H1 (cell line): ENCODE results near the gene ODAD3. TPM values are rescaled to one million over a fixed set of nuclear protein-coding genes. Genes with fewer than 3 reads are reported as not detected.

Experiments
- CBX8 ChIP-seq: fragments of 300-800, 300-1000 bp; sonication (generic); IDR thresholded peaks from 2 replicates; pipeline ENCODE4 v1.7.1; 2016; ENCODE audit warnings: low read depth, low read length, borderline replicate concordance
- CEBPB ChIP-seq: IDR thresholded peaks from 2 replicates; pipeline ENCODE4 v1.6.1; 2012; ENCODE audit warnings: low read depth, low read length
- EP300 ChIP-seq, 2 experiments: IDR thresholded peaks; 1 replicate in 1 of 2; 2 replicates in 1 of 2; pipeline ENCODE4 v1.6.1; 2011 to 2012; ENCODE audit warnings: low read depth in 2 of 2, low read length in 2 of 2, mild to moderate bottlenecking in 2 of 2, borderline replicate concordance in 1 of 2, inconsistent platforms in 1 of 2, moderate library complexity in 1 of 2
- HDAC2 ChIP-seq, 2 experiments: fragments of 300-600 bp in 1 of 2; sonication (generic) in 1 of 2; IDR thresholded peaks; 2 replicates each; pipeline ENCODE4 v1.6.1; 2011 to 2012; ENCODE audit warnings: low read depth in 2 of 2, low read length in 2 of 2, mild to moderate bottlenecking in 2 of 2, moderate library complexity in 2 of 2, borderline replicate concordance in 1 of 2, inconsistent platforms in 1 of 2
- KDM4A ChIP-seq: IDR thresholded peaks from one replicate; pipeline ENCODE4 v1.7.1; 2012; ENCODE audit warnings: low read depth, mild to moderate bottlenecking, moderate library complexity, low read length, inconsistent platforms; ENCODE audit not compliant: severe bottlenecking
- KDM5A ChIP-seq: fragments of 200-600 bp; IDR thresholded peaks from 2 replicates; pipeline ENCODE4 v1.7.1; 2012; ENCODE audit warnings: mild to moderate bottlenecking, low read length, inconsistent platforms, mixed read lengths
- TBP ChIP-seq: IDR thresholded peaks from 2 replicates; pipeline ENCODE4 v1.6.1; 2011; ENCODE audit warnings: low read depth, low read length, improper control_type of control experiment
- polyA plus RNA-seq, 7 experiments: library from polyadenylated mRNA; depleted of rRNA in 3 of 7; stranded (reverse) in 5 of 7; unstranded in 2 of 7; fragments of >200 nt in 5 of 7; fragments of 200-250 nt in 2 of 7; gene quantifications; 1 replicate in 5 of 7; 2 replicates in 1 of 7; 4 replicates in 1 of 7; pipeline versions ENCODE4 v1.2.1 to v1.2.3, GENCODE V29; 2011 to 2013; ENCODE audit warnings: missing spikeins in 2 of 7, mixed read lengths in 2 of 7
- total RNA-seq: library from RNA; stranded (reverse); fragmentation: NEBNext Ultra II Directional; extraction: Animal tissue kit (Norgen Biotek cat#: 25700); gene quantifications from 2 replicates; pipeline ENCODE4 v1.2.1, GENCODE V29; 2021
- TF ChIP-seq, protein P1 (sequence below): fragments of 300-600 bp; sonication (generic); IDR thresholded peaks from 2 replicates; pipeline ENCODE4 v1.7.1; 2012; ENCODE audit warnings: low read length, moderate library complexity, mild to moderate bottlenecking, inconsistent platforms; ENCODE audit not compliant: insufficient replicate concordance

Gene ODAD3
- total and polyA plus RNA-seq, 2 of the 8 experiments (the other 6 are each of a cell fraction or from before 2014, with no cell fraction given), result 2.1 to 2.2 TPM

DNA sequence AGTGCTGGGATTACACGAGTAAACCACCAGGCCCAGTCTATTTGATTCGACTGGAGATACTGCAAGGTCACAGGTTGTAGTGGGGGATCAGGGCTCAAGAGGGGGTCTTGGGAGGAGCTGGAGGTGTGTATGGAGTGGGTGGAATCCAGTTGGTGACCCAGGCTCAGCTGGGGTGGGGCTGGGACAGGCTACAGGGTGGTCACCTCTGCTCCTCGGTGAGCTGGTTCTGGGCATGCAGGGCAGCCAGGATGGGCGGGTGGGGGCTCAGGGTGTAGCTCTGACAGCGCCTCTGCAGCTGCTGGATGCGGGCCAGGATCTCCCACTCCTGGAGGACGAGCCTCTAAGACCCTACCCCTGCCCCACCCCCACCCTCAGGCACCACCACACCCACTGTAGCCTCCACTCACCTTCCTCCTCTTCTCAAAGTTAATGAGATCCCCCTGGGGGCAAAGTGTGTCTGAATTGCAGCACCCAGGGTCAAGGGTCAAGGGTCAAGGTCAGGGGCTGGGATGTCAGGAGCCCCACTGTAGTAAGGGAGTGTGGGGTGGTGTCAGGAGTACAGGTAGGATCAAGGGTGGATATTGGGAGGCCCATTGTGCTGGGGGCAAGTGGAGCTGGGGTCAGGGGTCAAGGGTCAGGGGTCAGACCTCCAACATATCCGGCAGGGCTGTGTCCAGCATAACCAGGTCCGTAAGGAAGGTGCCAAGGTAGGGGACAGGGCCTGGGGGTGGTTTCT lies 32.9 kb downstream of the ODAD3 start (continued):
- TF ChIP-seq, protein P1, sequence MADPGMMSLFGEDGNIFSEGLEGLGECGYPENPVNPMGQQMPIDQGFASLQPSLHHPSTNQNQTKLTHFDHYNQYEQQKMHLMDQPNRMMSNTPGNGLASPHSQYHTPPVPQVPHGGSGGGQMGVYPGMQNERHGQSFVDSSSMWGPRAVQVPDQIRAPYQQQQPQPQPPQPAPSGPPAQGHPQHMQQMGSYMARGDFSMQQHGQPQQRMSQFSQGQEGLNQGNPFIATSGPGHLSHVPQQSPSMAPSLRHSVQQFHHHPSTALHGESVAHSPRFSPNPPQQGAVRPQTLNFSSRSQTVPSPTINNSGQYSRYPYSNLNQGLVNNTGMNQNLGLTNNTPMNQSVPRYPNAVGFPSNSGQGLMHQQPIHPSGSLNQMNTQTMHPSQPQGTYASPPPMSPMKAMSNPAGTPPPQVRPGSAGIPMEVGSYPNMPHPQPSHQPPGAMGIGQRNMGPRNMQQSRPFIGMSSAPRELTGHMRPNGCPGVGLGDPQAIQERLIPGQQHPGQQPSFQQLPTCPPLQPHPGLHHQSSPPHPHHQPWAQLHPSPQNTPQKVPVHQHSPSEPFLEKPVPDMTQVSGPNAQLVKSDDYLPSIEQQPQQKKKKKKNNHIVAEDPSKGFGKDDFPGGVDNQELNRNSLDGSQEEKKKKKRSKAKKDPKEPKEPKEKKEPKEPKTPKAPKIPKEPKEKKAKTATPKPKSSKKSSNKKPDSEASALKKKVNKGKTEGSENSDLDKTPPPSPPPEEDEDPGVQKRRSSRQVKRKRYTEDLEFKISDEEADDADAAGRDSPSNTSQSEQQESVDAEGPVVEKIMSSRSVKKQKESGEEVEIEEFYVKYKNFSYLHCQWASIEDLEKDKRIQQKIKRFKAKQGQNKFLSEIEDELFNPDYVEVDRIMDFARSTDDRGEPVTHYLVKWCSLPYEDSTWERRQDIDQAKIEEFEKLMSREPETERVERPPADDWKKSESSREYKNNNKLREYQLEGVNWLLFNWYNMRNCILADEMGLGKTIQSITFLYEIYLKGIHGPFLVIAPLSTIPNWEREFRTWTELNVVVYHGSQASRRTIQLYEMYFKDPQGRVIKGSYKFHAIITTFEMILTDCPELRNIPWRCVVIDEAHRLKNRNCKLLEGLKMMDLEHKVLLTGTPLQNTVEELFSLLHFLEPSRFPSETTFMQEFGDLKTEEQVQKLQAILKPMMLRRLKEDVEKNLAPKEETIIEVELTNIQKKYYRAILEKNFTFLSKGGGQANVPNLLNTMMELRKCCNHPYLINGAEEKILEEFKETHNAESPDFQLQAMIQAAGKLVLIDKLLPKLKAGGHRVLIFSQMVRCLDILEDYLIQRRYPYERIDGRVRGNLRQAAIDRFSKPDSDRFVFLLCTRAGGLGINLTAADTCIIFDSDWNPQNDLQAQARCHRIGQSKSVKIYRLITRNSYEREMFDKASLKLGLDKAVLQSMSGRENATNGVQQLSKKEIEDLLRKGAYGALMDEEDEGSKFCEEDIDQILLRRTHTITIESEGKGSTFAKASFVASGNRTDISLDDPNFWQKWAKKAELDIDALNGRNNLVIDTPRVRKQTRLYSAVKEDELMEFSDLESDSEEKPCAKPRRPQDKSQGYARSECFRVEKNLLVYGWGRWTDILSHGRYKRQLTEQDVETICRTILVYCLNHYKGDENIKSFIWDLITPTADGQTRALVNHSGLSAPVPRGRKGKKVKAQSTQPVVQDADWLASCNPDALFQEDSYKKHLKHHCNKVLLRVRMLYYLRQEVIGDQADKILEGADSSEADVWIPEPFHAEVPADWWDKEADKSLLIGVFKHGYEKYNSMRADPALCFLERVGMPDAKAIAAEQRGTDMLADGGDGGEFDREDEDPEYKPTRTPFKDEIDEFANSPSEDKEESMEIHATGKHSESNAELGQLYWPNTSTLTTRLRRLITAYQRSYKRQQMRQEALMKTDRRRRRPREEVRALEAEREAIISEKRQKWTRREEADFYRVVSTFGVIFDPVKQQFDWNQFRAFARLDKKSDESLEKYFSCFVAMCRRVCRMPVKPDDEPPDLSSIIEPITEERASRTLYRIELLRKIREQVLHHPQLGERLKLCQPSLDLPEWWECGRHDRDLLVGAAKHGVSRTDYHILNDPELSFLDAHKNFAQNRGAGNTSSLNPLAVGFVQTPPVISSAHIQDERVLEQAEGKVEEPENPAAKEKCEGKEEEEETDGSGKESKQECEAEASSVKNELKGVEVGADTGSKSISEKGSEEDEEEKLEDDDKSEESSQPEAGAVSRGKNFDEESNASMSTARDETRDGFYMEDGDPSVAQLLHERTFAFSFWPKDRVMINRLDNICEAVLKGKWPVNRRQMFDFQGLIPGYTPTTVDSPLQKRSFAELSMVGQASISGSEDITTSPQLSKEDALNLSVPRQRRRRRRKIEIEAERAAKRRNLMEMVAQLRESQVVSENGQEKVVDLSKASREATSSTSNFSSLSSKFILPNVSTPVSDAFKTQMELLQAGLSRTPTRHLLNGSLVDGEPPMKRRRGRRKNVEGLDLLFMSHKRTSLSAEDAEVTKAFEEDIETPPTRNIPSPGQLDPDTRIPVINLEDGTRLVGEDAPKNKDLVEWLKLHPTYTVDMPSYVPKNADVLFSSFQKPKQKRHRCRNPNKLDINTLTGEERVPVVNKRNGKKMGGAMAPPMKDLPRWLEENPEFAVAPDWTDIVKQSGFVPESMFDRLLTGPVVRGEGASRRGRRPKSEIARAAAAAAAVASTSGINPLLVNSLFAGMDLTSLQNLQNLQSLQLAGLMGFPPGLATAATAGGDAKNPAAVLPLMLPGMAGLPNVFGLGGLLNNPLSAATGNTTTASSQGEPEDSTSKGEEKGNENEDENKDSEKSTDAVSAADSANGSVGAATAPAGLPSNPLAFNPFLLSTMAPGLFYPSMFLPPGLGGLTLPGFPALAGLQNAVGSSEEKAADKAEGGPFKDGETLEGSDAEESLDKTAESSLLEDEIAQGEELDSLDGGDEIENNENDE, result no peak
- TF ChIP-seq CBX8, result no peak
- TF ChIP-seq CEBPB, result no peak
- TF ChIP-seq KDM4A, result no peak
- no peak for TF ChIP-seq EP300 (IDR thresholded peaks at IDR 0.05; ENCODE audit: borderline replicate concordance in 1 of 2, low read depth in 2 of 2, low read length in 2 of 2)
- no peak for TF ChIP-seq KDM5A
- TF ChIP-seq HDAC2 (IDR thresholded peaks at IDR 0.05; ENCODE audit: borderline replicate concordance in 1 of 2, low read depth in 2 of 2, low read length in 2 of 2), result no peak
- TF ChIP-seq TBP, result no peak
- TF ChIP-seq, all 59 proteins: peak for 0
